IPS DF 4.7 (cell line): ENCODE results near the gene DNASE1L2.

Source experiments
- DNase-seq: peaks from one replicate; pipeline ENCODE4 v3.0.0-alpha.2; 2013; ENCODE audit warnings: low spot score; ENCODE audit errors: extremely low read depth

DNASE1L2 gene

DNA sequence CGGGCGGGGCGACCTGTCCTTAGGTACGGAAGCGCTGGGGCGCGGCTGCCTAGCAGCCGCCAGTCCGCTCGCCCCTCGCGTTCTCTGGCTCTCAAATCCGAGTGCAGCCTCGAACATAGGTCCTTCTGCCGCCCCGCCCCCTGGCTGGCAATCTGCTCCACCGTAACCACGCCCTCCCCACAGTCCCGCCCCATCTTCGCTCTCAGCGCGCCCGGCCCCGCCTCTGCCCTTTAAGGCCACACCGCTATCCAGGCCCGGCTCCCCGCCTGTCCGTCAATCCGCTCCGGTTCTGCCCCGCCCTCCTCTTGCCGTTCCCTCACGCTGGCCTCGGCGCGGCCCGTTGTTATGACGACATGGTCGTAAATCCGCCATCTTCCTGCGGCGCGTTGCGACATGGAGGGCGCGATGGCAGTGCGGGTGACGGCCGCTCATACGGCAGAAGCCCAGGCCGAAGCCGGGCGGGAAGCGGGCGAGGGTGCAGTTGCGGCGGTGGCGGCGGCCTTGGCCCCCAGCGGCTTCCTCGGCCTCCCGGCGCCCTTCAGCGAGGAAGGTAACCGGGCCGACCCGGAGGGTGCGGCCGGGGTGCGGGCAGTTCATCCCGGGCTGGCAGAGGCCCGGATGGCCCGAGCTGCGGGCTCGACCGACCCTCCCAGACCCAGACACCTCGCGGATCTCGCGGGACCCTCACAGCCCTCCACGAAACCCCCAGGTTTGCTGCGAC is 12.9 kb upstream of the DNASE1L2 start, which contains the start of gene E4F1:
Gene E4F1, plus strand, starts transcription at position 371 of the 721 bp plus-strand sequence. Its CDS starts 23 bp downstream, at position 394.
- peak; percentile 91 for DNase-seq

DNA sequence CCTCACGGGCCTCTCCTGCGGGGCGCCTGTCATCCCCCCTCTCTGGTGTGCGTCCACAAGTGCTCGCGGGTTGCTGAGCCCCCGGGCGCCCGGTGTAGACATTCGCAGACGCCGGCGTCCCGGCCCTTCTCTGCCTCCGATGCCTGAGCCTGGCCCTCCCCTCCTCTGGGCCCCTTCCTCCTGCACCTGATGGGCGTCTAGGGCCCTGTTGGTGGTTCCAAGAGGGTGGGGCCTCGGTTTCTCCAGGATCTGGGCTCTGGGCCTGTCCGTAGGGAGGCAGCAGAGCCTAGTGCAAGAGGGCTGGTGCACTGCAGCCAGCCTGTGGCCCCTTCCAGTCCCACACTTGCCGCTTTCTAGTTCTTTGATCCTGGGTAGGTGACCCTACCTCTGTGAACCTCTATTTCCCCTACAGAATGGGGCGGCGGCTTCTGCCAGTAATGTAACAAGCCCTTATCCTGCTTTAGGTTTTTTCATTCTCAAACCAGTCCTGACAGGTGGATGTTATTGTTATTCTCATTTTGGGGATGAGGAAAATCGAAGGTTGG is 12.2 kb upstream of the DNASE1L2 start:
- no peak for DNase-seq

DNA sequence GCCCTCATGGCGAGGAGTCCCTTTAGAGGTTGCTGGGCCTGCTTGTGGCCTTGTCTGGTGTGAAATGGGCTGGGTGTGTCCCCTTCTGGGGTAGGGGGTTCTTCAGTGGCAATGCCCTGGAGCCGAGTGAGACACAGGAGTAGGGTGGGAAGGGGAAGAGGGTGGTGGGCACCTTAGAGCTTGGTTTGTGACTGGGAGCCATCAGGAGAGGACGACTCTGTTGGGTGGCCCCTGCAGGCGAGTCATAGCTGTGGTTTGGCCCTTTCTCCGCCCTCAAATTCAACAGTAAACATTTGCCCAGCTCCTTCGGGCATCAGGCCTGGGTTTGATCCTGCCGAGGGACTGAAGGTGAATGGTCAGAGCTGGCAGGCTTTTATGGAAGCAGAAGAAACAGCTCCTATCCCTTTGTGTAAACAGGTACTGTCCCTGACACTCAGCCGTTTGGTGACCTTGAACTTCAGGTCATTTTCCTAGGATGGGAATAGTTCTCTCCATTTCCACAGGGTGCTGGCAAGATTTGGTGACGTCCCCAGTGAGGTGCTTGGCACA is 9.9 kb upstream of the DNASE1L2 start:
- DNase-seq, result no peak

DNA sequence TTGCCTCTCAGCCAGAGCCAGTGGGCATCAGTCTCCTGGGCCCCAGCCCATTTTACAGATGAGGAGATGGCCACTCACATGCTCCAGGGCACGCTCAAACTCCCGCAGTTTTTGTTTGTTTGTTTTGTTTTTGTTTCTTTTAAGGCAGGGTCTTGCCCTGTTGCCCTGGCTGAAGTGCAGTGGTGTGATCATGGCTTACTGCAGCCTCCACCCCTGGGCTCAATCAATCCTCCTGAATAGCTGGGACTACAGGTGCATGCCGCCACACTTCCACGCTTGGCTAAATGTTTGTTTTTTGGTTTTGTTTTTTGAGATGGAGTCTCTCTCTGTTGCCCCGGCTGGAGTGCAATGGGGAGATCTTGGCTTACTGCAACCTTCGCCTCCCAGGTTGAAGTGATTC is 9.3 kb upstream of the DNASE1L2 start:
- DNase-seq, result no peak

DNA sequence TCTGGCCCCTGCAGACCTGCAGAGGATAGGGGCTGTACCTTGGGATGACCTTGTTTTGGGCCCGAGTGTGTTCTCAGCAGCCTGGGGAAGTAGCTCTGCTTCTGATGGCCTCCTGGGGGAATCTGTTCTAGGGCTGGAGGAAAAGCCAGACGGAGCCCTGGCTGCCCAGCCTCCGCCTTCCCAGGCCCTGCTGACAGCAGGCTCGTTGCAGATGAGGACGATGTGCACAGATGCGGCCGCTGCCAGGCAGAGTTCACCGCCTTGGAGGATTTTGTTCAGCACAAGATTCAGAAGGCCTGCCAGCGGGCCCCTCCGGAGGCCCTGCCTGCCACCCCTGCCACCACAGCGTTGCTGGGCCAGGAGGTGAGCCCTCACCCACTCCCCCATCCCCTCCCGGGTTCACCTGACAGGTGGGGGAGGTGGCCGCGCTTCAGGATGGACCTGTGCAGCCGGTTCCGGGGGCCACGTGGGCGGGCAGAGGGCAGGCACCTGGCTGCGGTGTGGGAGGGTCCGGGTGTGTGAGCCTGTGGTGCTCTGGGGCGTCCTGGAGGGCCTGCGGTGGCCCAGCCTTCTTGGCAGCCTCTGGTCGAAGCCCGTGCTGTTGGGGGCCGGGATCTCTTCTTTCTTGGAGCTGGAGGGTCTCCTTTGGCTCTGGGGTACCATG is 8.0 kb upstream of the DNASE1L2 start:
- DNase-seq, result no peak

DNA sequence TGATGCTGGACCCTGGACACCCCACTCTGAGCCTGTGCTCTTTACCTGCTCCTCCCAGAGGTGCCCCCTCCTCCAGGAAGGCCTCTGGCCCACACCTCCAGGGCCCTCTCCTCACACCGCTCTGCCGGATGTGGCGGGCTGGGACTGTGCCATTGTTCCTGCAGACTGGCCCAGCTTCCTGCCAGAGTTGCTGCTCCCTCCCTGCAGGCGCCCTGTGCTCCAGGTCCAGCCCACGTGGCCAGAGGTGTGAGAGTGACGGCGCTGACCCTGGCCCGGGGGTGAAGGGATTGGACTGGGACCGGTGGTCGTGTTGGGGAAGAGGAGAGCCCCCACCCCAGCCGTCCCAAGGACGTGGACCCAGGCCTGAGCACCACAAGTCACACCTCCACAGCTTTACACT is 7.2 kb upstream of the DNASE1L2 start:
- DNase-seq, result no peak

DNA sequence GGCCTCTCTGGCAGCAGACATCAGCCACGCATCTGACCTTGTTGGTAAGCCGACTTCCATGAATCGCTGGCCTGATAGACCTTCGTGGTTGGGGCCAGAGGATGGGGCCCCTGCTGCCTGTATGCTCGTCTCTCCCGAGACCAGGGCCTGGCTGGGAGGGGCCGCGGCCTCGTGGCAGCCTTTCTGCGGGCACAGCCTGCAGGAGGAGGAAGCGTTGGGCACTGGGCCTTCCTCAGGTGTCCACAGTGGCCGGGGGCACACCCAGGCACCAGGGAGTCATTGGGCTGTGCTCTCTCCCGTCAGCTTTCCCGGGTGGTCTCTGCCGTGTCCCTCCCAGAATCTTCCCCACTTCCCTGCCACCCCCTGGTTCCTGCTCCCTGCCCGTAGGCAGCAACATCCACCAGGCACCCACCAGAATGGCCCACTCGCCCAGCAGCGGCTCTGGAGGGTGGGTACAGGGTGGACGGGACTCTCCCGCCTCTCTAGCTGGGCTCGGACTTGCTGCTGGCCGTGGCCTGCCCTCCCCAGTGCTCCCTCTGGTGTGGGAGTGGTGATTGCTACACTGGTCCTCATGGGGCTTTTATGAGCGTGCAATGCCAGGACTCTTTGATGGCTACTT is 6.5 kb upstream of the DNASE1L2 start:
- no peak for DNase-seq

DNA sequence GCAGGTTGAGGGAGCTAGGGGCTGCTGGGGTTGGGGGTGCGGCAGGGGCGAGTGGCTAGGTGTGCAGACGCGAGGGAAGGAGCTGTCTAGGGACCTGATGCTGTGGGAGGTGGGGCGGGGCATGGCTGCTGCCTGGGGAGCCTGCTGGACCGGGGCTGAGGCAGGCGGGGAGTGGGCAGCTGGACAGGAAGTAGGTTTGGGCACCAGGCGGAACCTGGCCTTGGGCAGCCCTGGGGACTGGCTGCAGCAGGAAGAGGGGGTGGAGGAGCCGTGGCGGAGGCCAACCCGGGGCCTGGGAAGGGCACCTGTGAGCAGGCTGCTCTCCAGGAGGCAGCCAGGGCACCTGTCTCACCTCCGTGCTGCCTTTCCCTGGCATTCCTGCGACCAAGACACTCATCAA is 5.9 kb upstream of the DNASE1L2 start:
- no peak for DNase-seq

DNA sequence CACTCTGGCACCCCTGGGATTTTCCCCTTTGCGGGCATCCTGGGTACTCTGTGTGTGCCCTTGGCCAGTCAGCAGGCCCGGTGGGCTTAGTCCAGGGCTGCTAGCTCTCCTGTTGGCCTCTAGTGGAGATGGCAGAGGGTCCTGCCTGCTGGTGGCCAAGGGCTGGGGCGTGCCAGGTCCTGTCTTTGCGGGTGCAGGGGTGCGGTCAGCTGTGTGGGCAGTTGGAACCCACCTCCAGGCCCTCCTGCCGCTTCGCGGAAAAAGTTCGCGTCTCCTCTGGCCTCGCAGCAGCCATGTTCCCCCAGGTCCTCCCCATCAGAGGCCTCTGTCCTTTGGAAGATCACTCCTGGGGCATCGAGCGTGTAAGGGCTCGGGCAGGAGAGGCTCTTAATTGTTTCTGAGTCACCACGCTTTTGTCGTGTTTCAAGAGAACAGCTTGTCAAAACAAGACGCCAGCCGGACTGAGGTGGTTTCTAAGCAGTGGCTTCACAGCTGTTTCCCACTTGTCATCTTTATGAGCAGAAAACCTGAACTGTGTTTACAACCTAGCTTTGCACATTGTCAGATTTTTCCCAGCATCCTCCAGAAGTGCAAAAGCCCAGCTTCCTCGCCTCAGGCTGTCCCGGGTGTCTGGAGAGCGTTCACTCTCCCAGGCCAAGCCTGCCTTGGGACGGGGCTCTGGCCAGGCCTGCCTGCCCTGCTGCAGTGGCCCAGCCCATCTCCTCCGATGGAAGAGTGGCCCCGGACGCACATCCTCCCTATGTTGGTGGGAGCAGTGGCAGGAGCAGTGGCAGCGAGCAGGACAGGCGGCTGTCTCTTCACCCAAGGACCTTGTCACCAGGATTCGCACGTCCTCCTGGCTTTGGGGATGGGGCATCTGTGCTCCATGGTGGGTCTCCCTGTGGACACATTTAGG is 5.0 kb upstream of the DNASE1L2 start:
- DNase-seq, result no peak

DNA sequence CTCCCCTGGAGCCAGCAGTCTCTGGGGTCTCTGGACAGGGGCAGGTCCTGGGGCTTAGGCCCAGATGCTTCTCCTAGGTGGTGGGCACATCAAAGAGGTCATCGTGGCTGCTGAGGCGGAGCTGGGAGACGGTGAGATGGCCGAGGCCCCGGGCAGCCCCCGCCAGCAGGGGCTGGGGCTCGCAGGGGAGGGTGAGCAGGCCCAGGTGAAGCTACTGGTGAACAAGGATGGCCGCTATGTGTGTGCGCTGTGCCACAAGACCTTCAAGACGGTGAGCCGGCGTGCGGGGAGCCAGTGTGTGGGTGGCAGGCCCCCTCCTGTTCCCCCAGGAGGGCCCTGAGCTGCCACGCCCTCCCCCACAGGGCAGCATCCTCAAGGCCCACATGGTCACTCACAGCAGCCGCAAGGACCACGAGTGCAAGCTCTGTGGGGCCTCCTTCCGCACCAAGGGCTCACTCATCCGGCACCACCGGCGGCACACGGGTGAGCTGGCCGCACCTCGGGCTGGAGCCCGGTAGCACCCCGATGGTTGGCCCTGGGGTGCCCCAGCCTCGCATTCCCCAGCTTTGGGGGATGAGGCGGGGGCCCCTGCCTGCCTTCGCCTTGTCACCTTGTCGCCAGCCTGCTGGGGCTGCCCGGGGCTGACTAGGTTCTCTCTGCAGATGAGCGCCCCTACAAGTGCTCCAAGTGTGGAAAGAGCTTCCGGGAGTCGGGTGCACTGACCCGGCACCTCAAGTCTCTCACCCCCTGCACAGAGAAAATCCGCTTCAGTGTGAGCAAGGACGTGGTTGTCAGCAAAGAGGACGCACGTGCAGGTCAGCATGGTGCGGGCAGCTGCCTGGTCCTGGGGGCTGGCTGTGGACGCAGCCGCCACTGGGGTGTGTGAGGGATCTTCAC is 3.9 kb upstream of the DNASE1L2 start:
- DNase-seq, result no peak

DNA sequence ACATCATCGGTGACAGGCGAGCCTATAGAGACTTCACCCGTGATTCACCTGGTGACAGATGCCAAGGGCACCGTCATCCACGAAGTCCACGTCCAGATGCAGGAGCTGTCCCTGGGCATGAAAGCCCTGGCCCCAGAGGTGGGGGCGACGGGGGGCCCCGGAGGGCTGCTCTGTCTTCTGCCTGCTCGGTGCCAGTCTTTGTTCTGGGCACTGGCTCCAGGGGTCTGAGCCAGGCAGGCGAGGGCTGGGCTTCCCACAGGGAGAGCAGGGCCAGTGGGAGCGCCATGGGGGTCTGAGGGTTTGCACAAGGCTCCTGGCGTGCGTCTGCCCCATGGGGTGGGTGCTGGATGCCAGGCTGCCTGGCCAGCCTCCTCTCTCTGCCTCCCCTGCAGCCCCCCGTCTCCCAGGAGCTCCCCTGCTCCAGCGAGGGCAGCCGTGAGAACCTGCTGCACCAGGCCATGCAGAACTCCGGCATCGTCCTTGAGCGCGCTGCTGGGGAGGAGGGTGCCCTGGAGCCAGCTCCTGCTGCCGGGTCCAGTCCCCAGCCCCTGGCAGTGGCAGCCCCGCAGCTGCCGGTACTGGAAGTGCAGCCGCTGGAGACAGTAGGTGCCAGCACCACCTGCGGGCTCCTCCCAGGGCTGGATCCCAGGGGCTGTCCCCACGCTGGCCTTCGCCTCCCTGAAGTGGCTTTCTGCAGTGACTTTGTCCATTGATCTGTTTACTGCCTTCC is 3.0 kb upstream of the DNASE1L2 start:
- no peak for DNase-seq

DNA sequence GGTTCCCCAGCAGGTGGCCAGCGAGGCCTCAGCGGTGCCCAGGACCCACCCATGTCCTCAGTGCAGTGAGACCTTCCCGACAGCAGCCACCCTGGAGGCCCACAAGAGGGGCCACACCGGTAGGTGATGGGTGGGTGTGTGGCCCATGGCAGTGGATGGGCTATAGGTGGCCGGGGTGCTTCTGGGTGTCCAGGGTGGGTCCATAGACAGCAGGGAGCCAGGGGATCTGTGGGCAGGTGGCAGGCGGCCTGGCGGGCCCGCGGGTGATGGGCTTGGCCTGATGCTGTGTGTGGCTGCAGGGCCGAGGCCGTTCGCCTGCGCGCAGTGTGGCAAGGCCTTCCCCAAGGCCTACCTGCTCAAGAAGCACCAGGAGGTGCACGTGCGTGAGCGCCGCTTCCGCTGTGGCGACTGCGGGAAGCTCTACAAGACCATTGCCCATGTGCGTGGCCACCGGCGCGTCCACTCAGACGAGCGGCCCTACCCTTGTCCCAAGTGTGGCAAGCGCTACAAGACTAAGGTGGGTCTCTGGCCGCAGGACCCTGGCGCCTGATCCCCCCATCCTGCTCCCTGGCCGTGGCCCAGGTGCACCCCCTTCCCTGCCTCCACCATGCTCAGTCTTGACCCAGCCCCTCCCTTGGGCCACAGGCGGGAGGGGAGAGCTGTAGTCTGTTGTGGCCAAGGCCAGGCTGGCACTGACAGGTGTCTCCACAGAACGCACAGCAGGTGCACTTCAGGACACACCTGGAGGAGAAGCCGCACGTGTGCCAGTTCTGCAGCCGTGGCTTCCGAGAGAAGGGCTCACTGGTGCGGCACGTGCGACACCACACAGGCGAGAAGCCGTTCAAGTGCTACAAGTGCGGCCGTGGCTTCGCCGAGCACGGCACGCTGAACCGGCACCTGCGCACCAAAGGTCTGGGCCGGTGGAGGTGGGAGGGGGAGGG is 2.1 kb upstream of the DNASE1L2 start:
- DNase-seq, result no peak

DNA sequence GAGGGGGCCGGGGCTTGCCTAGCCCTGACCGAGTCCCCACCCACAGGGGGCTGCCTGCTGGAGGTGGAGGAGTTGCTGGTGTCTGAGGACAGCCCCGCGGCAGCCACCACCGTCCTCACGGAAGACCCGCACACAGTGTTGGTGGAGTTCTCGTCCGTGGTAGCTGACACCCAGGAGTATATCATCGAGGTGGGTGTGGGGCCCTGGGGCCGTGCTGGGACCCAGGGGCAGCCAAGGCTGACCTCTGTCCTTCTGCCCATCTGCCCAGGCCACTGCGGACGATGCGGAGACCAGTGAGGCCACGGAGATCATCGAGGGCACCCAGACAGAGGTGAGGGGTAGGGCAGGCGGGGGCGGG is 1.5 kb upstream of the DNASE1L2 start:
- no peak for DNase-seq

DNA sequence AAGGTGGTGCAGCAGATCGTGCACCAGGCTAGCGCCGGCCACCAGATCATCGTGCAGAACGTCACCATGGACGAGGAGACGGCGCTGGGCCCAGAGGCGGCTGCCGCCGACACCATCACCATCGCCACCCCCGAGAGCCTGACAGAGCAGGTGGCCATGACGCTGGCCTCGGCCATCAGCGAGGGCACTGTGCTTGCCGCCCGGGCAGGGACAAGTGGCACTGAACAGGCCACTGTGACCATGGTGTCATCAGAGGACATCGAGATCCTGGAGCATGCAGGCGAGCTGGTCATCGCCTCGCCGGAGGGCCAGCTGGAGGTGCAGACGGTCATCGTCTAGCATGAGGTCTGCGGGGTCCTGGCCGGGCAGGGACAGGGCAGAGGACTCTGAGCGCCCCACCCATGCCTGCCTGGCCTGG is 1.0 kb upstream of the DNASE1L2 start:
- DNase-seq, result no peak

DNA sequence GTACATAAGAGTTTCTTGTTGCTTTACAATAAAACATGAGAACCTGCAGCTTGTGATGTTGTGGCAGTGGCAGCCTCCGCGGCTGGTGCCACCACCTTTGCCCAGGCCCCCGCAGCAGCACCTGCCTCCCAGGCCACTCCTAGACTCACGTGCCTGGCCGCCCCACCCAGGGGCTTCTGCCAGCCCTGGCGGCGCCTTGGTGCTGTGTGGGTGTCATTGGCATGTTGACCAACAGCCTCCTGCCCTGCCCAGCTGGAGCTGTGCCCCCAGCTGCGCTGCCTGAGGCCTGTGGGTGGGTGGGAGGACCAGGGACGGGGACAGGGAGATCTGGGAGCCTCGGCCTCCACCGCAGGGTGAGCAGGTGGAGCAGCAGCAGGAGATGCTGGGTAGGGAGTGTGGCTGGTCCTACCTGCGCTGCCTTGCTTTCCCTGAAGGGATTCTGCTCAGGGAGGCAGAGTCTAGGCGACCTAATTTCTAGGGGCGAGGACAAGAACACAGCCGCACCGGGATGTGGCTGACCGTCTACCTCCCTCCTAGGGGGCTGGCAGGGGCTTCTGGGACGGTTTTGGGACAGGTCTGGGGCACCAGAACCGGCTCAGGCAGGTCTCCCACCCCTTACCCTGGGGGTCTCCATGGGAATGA is 428 bp upstream of the DNASE1L2 start:
- DNase-seq, result no peak

DNA sequence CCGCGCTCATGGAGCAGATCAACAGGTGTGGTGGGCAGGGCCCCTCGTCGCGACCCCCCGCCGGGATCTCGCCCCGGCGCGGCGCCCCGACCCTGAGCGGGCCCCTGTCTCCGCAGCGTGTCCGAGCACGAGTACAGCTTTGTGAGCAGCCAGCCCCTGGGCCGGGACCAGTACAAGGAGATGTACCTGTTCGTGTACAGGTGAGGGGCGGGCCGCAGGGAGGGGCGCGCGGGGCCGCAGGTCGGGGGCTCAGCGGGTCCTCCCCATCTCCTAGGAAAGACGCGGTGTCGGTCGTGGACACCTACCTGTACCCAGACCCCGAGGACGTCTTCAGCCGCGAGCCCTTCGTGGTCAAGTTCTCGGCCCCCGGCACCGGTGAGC is 848 bp downstream of the DNASE1L2 start:
- no peak for DNase-seq

DNA sequence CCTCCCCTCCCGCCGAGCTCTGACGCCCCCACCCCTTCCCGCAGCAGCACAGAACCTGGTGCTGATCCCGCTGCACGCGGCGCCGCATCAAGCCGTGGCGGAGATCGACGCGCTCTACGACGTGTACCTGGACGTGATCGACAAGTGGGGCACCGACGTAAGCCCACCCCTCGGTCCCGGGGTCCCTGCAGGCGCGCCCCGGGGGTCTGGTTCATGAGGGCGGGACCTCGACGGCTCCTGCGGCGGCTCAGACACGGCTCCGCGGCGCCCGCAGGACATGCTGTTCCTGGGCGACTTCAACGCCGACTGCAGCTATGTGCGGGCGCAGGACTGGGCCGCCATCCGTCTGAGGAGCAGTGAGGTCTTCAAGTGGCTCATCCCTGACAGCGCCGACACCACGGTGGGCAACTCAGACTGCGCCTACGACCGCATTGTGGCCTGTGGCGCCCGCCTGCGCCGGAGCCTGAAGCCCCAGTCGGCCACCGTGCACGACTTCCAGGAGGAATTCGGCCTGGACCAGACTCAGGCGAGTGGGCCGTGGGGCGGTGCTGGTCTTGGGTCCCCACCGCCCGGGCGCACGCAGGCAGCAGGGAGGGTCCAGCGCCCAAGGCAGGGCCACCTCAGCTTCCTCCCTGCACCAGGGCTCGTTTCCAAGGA is 1.4 kb downstream of the DNASE1L2 start:
- no peak for DNase-seq
